ENCODE data around the gene MDC1. TPM values are rescaled to one million over a fixed set of nuclear protein-coding genes. Genes with fewer than 3 reads are reported as not detected.

The MDC1 gene
- total RNA-seq, 4 donors from 2014 or later = 7.0 to 13.2 (median 10.4) TPM

- no peak for TF ChIP-seq CTCF (IDR thresholded peaks at IDR 0.05; ENCODE audit: low read depth)
Observed at GRCh38 chr6:30684386-30685156, 32.5 kb downstream of the MDC1 start.

- no peak for TF ChIP-seq CTCF (IDR thresholded peaks at IDR 0.05; ENCODE audit: low read depth)
Observed at GRCh38 chr6:30683980-30684338, 33.1 kb downstream of the MDC1 start.

DNA sequence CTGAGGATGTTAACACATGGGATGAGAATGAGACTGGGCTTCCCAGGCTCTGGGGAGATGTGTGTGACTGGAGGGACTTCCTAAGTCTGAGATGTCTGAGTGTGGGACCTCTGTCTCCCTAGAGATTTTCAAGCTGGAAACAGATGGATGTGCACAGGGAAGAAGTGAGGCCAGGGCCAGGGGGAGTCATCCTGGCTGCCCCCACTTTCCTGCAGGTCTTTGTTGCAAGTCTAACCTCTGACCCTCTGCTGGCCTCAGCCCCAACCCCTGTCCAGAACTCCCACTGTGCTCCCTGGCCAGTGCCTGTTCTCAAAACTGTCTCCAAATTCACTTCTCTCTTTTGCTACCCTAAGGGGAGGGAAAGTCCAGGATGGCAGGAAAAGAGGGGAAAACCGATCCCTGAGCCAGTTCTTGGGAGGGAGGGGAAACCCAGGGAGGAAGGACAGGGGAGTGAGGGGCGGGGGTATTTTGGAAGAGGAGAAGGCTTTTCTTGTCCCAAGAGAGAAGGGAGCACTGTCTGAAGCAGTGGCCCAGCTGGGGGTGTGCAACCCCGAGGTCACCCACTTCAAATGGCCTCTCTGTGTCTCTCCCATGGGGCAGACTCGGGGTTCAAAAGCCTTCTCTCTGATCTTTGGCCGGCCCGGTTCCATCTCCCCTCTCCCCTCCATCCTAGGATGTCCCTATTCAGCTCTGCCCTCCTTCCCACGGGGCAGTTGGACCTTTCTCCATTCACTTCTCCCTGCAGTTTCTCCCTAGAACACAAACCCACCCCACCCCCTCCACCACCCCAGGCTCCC is 33.7 kb downstream of the MDC1 start:
- no peak for TF ChIP-seq CTCF (IDR thresholded peaks at IDR 0.05; ENCODE audit: low read depth)

DNA sequence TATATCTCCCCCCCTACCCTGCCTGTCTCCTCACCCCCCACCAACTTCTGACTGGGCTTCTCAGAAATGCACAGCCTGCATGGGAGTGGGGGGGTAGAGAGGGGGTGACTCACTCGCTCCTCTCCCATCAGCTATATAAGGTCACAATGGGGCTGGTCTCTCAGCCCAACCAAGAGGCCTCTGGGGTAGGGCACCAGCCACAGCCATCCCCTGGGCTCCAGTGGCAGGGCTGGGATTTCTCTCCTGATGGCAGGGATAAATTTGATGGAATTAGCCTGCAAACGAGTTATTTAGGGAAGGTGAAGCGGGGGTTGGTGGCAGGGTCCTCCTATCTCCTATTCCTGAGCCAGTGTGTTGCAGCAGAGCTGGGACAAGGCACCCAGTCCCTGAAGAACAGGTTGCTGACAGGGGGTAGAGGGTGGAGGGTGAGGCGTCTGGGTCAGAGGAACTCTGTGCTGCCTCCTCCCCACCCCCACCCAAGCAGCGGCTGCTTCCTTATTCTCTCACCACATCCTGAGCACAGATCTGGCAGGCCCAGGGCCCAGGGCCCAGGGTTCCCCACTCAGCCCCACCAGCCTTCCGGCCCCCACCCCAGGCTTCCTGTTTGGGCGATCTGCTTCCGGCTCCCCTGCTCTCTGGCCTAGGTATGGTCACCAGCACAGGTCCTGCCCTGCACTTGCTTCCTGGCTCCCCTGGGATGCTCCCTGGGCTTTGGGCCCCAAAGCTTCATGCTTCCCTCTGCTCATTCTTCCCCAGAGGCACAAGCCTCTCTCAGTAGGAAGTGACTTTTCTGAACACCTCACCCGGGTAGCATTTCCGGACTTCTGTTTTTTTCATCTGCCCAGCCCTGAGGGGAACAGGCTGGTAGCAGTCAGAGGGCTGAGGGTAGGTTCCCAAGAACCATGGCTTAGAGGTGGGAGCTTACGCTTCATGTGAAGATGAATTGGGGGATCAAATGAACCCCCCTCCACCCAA is 34.7 kb downstream of the MDC1 start:
- no peak for TF ChIP-seq CTCF (IDR thresholded peaks at IDR 0.05; ENCODE audit: low read depth)

GRCh38 chr6:30681766-30682142 is 35.3 kb downstream of the MDC1 start:
- no peak for TF ChIP-seq CTCF (IDR thresholded peaks at IDR 0.05; ENCODE audit: low read depth)

DNA sequence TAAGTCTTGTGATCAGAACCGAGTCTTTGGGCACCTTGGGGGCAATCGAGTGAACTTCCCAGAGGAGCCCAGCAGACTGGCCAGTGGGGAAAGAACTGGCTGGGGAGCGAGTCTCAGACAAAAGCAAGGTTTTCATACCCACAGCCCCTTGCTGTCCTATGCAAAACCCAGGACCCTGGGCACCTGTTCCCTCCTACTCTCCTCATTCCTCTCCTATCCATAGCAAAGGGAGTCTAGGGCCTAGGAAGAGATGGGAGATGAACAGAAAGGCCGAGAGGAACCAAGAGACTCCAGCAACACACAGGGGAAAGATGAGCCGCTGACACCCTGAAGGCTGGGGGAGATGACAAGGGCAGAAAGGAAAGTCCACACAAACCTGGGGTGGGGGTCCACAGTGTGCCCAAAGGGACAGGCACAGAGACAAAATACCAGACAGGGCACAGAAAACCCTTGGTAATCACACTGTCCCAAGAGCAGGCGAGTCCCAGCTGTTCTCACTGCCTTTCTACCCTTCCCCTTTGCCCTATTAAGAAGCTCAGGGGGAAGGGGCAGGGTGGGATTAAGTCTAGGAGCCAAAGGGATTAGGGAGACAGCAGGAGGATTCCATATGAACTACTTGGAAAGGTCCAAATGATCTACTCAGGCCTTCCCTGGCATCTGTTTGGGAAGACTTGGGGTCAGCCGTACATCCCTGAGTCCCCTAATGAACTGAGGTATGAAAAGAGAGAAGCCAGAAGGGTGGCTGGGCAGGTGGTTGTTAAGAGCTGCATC is 37.1 kb downstream of the MDC1 start:
- TF ChIP-seq CTCF (IDR thresholded peaks at IDR 0.05; ENCODE audit: low read depth) = no peak

Data from subcutaneous adipose tissue (tissue), 4 donors.